ENCODE data around the gene SNED1.
"Not testable (repeated sequence)": the region's sequence is repeated elsewhere in the genome, so short reads cannot be mapped to it uniquely, and the experiment has no call there.

SNED1 gene

DNA sequence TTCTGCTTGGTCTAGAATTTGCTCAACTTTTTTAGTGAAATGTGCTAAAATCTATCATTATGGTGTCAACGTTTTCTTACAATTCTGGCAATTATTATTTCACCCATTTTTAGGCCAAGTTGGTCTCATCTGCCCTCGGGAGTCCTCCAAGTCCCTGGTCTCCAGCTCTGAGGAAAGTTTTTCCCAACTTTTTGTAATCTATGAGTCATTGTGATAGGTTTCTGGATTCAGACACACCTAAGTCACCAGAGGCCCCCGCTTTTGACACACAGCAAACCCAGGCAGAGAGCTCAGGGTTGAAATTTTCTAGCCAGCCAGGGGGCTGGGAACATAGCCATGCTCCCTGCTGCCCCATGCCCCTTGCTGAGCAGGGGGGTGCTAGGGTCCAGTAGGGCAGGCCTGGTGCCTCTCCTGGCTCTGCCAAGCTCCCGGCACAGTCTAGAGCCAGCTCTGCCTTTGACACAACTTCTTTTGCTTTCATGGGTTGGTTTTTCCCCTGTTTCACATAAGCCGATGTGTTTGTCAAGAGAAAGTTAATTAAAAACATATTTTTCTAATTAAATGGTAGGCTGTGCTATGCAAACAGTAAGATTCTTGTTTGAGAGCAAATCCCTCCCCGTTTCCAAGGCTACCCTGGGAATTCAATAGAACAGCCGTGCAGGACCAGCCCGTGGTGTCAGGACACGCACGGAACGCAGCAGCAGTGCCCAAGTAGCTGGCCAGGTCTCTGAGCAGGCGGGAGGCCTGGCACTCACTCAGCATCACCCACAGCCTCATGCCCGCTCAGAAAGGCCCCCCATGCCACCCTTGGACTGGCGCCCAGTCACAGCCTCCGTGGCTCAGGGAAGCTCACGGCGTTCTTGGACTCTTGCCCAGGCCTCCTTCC is 25.5 kb upstream of the SNED1 start:
- DNase-seq (ENCODE audit: low read depth): no peak

DNA sequence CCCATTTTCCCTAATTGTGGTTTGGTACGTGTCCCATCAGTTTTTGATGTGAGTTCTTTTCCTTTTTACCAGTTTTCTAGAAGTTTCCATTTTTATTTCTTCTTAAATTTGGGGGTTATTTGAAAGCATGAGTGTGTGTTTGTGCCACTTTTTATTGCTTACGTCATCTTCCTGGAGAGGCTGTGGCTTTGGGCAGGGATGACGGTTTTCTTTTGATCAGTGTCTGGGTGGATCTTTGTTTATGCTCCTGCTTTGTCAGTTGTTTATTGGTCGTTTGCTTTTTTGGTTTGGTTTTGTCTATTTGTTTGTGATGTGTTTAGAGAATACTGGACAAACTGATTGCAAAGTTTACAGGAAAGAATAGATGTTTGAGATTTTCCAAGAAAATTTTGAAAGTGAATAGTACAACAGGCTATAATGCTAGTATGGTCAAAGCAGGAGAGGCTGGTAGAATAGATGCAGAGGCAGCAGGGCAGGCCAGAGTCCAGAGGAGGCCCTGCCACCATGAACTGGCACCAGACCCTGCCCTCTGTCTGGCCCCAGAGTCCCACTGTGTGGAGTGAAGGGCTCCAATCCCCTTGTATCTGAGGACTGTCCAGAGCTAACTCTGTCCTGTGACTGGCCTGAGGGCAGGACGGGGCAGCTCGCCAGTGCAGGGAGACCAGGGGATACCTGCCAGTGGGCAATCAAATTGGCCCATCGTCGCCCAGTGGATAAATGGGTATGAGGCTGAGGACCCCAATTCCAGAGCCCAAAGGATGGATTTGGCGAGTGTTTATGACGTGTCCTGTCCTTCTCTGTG is 23.4 kb upstream of the SNED1 start:
- DNase-seq (ENCODE audit: low read depth): no peak

DNA sequence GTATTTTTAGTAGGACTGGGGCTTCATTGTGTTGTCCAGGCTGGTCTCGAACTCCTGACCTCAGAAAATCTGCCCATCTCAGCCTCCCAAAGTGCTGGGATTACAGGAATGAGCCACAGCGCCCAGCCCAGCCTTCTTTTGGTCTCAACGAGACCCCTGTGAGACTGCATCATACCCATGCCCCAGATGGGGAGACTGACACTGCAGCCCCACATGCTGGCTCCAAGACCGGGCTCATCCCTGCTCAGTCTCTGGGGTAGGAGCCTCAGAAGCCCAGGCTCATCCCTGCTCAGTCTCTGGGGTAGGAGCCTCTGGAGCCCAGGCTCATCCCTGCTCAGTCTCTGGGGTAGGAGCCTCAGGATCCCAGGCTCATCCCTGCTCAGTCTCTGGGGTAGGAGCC is 22.5 kb upstream of the SNED1 start:
- DNase-seq (ENCODE audit: low read depth): not testable (repeated sequence)

DNA sequence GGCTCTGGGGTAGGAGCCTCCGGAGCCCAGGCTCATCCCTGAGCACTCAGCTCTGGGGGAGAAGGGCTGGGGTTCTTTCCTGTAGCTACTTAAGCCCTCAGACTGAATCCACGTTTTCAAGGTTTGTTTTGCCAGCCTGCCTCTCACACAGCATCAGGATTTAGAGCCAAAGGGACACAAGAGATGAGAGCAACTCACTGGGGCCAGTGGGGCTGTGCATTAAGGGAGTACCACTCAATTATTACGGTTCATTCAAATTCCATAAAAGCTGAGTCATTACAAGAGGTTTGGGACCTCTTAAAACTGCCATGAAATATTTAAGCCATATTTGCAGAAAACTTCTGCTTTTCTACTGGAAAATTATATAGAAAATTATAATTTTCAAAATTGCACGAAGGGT is 17.1 kb upstream of the SNED1 start:
- no peak for DNase-seq (ENCODE audit: low read depth)

DNA sequence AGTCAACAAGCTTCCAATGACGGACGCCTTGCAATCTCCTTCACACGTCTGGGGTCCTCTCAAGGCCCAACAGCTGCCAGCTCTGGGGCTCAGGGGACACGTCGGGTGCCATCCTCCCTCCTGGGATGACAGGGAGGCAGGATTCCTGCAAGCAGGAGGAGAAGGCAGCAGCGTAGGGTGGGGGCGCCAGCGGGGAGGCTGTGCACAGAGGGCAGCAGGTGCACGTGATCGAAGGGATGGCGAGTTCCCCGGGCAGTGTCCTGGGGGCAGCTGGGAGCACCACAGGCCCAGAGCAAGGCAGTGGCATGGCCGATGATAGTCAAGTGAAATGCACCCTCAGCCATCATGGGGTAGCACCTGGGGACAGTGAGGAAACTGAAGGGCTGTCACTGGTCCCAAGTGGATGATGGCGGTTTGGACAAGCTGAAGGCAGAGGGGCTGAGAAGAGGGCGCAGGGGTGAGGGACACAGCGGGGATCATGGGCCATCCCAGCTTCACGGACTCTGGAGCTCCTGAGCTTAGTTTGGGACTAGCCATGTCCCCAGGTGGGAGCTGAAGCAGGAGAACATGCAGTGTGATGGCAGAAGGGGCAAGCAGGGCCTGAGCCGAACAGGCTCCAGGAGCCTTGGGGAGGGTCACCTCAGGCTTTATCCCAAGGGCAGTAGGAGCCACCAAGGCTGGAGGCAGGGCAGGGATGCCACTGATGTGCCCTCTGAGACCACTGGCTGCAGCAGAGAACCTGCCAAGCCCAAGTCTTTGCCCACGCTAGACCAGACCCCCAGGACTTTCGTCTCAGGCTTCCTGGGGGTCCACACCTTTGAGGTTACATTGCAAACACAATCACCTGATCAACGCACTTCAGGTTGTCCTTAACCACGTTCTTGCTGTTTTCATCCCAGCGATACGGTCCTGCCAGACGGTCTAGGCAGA is 16.3 kb upstream of the SNED1 start:
- no peak for DNase-seq (ENCODE audit: low read depth)

DNA sequence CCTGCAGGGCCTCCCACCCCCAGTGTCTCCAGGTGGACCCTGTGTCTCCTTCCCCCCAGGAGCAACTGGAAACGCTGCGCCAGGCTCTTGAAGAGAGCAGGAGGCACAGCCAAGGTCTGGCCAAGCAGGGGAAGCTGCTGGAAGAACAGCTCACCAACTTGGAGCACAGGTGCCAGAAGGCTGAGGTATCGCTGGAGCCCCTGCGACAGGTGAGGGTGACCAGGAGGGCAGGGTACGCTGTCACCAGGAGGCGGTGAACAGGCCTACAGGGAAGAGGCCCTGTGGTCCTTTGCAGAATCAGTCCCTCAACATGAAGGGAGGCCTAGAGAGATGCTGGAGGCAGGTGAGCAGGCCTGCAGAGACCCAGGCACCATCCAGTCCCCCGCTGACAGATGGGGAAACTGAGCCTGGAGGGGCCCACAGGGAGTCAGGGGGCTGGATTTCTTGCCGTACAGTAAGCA is 15.6 kb upstream of the SNED1 start:
- no peak for DNase-seq (ENCODE audit: low read depth)

DNA sequence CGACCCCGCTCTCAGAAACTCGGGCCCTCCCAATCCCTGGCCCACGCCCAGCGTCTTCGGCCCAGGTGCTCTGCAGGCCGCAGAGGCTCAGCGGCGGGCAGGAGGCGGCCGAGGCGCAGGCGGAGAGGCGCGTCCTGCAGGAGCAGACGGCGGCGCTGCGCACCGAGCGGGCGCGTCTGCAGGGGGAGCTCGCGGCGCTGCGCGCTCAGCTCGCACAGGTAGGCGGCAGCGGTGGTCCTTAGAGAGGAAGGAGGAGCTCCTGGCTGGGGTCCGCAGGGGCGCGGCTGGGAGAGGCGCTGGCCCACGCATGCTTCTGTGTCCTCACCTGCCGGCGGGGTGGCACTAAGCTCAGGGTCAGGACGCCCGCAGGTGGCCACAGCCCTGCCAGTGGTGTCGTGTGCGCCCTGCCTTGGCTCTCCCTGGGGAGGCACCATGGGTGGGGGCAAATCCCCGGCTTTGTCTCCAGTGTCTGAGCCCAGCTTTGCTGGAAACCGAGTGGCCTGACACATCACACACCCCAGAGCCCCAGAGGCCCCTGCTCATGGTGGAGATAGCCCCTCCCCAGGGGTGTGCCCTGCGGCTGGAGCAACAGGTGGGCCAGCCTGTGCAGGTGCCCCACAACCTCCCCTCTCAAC is 14.9 kb upstream of the SNED1 start:
- no peak for DNase-seq (ENCODE audit: low read depth)

DNA sequence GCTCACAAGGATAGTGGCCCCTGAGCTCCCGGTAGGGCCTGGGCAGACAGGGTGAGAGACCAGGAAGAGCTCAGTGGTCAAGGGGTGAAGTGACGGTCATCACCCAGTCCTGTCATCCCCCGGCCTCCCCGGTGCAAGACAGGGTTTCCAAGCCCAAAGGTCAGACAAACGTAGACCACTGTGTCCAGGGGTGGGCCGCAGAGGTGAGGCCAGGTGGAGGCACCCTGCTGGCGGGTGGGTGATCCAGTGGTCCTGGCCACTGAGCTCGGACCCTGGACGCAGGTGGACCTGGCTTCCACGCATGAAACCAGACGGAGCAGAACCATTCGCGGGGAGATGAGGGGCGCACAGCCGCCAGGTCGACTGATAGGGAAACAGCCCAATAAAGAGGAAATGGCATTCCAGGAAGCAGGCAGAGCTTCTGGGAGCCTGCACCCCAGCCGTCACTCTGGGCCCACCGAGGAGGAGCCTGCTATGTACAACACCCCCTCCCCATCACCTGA is 14.4 kb upstream of the SNED1 start:
- no peak for DNase-seq (ENCODE audit: low read depth)

DNA sequence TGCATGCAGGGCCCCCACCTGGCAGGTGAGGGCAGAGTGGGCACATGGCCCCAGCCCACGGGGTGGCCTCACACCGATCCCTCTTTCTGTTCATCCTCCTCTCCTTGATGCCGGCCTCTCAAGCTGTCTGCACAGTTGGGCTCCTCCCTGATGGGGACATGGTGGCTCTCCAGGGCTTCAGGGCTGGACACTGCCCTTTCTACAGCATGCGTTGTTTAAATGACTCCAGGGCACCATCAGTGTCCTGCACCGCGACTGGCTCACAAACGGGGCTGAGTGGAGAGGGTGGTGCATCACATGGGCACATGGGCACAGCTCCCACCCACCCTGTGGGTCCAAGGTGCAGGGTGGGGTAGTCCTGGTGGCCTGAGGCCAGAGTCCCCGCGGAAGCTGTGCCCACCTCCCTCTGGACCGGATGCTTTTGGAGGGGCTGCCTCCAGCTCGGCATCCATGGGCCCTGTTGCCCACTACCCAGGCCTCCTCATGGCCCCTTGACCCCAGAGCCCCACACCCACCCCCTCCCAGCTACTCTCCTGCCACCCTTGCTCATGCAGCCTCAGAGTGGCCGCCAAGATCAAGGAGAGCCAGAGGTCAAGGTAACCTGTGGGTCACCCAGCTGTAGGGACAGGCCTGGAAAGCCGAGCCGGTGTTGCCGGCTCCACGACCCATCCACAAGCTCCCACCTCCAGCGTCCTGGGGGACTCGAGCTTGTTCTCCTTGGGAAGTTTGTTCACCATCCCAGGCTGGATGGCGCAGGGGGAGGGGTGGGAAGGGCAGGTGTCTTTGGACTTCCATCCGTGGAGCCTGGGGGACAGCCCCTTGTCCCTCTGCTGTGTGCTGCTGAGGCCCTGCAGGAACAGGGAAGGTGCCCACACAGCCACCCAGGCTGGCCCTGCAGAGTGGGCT is 12.3 kb upstream of the SNED1 start:
- no peak for DNase-seq (ENCODE audit: low read depth)

DNA sequence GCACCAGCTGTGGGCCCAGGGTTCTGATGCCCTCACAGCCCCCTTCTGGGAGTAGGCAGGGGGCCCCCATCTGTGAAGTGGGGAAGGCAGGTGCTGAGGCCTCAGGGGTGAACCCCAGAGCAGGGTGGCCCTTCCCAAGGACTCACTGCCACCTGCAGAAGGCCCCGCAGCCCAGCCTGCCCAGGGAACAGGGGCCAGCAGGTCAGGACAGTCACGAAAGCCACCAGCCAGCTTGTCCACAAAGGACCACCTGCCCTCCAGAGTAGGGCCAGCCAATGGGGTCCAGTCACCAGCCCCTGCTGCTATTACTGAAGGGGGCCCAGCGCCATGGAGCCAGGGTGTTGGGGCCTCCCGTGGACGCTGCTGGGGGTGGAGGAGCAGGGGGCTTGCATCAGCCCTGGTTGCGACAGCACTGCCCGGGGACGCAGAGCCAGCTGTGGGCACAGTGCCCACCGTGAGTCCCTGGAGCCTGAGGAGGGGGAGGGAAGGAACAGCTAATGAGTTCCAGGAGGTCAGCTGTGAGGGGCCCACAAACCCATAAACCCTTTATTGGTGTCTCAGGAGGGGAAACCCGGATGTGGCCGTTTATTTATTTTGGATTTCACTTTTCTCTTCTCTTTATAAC is 11.5 kb upstream of the SNED1 start:
- no peak for DNase-seq (ENCODE audit: low read depth)

DNA sequence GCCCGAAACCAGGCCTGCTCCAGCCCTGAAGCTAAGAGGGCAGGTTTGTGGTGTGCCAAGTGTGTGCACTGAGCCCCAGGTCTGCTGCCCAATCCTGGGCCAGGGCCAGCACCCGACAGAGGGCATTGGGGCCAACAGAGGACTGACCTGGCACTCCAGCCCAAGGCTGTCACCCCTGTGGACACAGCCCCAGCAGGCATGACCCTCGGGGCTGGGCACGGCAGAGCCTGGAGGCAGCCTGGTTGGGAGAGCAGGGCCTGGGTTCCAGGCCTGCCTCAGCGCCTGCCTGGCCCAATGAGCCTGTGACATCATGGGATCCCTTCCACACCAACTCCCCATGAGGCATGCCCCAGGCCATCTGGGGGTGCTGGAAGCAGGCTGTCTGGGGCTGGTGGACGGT is 10.8 kb upstream of the SNED1 start:
- DNase-seq (ENCODE audit: low read depth): no peak

DNA sequence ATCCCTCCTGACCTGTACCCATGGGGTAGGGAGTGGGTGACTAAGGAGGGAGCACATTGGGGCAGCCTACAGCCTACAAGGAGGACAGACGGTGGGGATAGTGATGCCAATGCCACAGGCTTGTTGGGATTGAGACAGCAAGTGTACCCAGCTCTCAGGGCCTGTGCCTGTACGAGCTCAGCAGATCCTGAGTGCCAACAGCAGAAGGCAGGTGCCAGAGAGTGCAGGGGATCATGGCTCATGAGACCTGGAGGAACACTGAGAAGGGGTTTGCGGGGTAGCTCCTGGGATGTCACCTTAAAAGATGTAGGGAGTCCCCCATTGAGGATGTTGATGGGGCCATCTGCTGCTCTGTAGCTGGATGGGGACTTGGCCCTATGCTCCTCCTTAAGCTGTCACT is 10.3 kb upstream of the SNED1 start:
- DNase-seq (ENCODE audit: low read depth): no peak

DNA sequence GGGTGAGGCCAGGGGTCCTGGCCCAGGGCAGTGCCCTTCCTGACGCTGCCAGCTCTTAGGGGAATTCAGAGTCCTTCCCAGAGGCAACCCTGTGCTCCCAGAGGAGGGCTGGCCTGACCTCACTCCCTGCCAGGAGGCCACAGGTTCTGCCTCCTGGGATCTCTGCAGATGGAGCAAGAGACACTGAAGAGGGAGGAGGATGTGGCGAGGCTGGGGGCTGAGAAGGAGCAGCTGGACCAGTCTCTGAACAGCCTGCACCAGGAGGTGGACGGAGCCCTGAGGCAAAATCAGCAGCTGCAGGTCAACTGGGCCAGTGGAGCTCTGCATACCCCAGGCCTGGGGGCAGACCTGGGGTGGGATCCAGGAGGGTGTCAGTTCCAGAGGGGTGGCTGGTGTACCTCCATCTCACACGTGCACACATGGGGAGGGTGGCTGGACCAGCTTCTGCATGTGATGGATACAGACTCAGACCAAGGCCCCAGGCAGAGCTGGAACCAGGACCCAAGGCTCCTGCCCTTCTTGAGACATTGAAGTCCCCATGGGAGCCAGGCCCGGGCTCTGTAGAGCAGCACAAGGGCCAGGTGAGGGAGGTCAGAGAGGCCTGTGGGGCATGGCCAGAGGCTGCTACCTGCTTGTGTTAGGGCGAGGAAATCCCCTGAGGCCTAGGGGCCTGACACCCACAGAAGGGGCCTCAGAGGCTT is 9.7 kb upstream of the SNED1 start:
- no peak for DNase-seq (ENCODE audit: low read depth)

DNA sequence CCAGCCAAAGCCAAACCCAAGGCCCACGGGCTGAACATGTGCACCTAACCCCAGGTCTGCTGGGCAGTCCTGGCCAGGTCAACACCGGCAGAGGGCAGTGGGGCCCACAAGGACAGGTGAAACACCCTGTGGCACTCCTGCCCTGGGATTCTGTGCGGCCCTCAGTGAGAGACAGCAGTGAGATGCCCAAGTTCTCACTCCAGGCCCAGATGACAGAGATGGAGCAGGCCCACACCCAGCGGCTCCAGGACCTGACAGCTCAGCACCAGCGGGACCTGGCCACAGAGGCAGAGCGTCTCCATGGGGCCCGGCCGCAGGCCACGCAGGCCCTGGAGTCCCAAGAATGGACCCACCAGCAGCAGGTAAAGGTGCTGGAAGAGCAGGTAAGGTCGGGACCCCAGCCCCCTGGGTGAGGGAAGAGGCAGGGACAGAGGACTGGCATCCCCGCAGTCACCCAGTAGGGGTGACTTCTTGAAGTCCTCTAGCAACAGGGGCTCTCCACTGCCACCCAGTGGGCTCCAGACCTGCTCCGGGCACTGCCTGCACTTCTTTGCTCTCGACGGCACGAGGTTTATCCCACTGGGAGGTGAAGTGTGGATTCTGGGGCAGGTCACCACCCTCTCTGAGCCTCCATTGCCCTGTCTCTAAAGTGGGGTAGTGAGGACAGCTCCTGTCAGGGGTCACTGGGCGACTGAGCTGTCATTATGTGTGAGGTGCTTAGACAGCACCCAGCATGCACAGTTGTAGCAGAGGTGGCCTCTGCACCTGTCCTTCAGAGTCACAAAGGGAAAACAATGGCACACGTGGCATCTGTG is 8.8 kb upstream of the SNED1 start:
- DNase-seq (ENCODE audit: low read depth): no peak

DNA sequence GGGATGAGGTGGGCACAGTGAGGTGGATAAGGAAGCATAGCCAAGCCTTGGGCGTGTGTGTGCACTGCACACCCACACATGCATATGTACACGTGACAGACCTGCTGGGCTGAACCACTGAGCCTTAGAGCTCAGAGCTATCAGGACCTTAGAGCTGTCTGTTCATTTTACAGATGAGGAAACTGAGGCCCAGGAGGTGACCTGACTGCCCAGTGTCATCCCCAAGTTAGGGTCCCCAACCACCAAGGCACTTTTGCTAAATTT is 8.2 kb upstream of the SNED1 start:
- no peak for DNase-seq (ENCODE audit: low read depth)

DNA sequence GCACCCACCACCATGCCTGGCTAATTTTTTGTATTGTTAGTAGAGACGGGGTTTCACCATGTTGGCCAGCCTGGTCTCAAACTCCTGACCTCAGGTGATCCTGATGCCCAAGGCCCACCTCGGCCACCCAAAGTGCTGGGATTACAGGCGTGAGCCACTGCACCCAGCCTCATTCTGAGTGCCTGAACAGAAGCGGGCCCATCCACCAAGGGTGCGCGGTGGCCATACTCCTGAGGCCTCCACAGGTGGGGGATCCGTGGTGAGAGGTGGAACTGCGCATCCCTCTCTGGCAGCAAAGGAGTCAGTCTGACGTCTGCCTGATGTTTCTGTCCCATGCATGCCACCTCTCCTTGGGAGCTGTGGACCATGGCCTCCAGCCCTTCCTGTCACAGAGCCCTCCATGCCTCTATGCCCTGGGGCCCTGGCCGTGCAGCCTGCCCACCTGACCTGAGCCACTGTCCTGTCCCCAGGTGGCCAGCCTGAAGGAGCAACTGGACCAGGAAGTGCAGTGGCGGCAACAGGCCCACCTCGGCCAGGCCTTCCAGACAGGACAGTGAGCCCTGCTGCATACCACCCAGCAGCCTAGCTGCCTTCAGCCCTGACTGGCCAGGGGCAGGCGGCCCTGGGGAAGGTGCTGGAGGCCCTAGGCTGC is 7.6 kb upstream of the SNED1 start:
- DNase-seq (ENCODE audit: low read depth): no peak

DNA sequence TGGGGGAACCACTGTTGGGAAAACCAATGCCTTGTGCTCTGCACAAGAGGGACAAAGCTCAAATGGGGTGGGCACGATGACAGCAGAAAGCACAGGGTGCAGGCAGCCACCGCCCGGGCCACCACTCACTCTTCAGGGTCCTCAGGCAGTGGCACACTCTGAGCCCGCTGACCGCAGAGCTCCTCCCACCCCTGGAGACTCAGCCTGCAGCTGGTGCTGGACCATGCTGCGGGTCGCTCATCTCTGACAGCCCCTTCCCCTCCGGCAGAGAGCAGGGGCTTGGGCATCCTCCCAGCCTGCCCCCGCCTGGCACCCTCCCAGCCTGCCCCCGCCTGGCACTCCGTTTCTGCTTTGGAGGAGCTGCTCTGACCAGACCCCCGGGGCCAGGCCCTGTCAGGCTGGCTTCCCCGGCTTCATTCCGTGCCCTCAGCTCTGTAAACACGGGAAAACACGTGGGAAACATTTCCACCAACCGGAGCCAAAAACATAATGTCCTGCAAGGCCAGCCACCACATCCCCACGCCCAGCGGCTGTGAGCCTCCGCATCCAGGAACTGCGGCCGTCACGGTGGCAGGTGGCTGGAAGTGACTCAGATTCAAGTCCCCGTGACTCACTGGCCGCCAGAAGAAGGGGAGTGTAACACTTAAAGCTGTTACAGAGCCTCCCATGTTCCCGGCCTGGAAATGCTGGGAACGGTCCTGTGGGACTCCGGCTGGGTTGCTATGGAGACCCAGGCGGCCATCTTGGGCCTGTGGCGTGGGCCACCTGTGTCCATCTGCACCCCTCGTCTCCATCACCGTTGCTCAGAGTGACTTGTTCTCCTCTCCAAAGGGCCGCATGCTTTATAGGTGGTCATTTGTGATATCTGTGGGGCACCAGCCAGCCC is 6.8 kb upstream of the SNED1 start:
- DNase-seq (ENCODE audit: low read depth): no peak

Measured in stimulated activated CD8-positive, alpha-beta memory T cell treated with anti-CD3 and anti-CD28 coated beads, Interleukin-15, amount 100 ng/mL, for 24 hours (primary cell).